OCI-M2 (cell line): Measurements from ENCODE around the gene CDK18.

Experiments used
- DNase-seq: peaks from one replicate; lab custom pipeline; 2025; ENCODE audit not compliant: unreplicated experiment; lab: John Stamatoyannopoulos, UW

CDK18 gene

DNA sequence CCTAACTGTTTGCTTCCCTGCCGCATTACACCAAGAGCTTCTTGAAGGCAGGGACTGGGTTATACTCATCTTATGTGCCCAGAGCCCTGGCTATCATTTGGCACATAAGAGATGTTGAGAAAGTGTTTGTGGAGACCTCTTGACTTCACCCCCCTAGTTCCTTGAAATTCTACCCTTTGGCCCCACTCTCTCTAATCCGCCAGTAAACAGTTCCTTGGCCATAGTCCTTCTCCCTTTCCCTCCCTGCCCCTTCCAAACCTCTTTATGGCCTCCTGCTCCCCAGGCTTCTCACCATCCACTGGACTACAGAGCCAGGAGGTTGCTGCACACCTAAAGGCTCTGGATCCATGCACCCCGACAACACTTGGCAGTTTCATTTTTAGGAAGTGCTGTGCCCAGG, 1.5 kb upstream of the CDK18 start:
- no peak for DNase-seq

DNA sequence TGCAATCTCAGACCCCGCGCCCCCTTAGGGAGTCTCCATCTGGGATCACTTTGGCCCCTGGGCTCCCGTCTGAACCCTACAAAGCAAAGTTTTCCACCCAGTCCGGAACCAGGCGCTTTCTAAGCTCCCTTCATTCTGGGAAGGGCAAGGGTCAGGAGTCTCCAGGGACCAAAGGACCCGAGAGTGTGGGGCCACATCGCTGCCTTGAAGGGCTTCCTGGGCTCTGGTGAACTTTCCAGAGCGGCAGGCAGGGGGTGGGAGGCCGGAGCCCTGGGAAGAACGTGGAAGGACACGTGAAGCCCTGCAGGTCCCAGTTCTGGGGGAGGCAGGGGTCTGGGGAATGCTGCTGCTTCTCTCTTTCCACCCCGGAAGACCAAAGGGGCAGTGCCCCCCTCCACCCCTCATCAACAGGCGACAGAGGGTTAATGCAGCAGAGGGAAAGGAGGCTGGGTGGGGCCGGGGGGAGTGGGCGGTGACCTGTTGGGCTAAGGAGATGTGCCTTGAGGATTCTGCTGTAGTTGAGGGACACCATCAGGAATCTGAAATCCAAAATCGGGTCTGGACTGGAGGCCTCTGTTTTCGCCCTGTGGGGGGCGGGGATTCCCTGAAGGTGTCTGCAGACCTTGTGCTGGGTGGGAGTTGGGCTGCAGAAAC, 734 bp downstream of the CDK18 start:
- no peak for DNase-seq

- no peak for DNase-seq
Measured at GRCh38 chr1:205505791-205506190, 1.3 kb downstream of the CDK18 start.

DNA sequence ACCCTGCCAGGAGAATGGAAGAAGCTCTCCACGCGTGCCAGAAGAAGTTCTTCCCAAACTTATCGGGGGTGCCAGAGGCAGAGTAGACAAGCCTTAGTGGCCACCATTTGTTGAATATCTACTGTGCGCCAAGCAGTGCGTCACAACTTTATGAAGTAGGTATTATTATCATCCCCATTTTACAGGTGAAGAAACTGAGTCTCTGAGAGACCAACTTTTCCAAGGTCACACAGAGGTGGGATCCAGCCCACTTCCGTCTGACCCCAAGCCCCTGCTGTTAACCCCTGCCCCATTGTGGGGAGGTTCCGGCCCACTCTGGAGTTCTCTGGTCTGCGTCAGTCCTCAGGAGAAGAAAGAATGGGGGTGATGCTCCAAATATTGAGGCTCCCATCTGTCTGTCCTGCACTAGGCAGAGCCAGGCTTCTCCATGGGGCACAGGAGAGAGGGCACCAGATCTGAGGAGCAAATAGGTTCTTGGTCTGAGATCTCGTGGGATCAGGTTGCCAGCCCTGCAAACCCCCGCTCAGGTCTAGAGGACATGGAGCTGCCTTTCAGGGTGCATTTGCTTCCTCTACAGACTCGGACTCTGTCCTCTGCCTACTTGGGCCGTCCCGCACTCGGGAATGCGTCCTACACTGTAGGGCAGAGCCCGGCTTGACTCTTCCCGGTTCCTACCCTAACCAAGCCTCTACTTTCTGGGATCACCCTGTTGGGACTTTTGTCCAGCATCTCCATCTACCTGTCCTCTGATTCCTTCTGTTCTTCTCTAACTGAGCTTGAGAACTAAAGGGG, 2.1 kb downstream of the CDK18 start:
- DNase-seq, result no peak

GRCh38 chr1:205508227-205508714, 3.8 kb downstream of the CDK18 start:
- DNase-seq, result no peak

DNA sequence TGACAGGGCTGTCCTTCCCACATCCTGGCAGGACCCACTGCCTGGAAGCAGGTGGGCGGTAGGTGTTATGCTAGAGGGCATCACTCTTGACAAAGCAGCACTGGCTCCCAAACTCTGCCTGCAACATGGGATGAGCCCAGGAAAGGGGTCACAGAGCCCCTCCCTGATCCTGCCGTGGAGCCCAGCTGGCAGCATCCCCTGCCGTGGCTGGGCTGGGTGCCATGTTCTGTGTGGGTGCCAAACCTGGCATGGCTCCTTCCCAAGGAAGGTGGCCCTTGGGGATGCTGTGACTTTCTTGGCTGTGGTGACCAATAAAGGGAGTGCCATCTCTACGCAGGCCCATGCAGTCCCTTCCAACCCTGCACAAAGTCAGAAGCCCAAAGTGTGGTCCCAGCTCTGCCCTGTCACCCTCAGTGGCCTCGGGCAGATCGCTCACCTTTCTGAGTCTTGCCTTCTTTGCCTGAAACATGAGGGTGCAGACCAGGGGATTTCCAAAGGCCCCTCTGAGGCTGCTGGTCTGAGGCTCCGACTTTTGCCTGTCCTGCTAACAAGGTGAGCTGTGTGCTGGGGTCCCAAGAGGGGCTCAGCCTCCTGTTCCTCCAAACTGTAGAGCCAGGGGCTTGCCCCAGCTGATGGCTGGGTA, 6.0 kb downstream of the CDK18 start:
- no peak for DNase-seq

DNA sequence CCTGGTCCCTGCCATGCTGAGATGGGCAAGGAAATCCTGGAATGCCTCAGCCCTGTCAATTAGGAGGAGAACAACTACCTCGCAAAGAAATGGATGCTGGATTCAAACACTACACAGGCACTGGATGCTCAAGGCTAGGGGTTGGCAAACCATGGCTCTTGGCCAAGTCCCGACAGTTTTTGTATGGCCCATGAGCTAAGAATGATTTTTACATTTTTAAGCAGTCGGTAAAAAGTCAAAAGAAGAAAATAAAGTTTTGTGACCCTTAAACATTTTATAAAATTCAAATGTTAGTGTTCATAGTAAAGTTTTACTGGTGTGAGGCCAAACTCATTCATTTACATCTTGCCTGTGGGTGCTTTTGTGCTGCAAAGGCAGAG, 6.5 kb downstream of the CDK18 start:
- DNase-seq, result no peak

DNA sequence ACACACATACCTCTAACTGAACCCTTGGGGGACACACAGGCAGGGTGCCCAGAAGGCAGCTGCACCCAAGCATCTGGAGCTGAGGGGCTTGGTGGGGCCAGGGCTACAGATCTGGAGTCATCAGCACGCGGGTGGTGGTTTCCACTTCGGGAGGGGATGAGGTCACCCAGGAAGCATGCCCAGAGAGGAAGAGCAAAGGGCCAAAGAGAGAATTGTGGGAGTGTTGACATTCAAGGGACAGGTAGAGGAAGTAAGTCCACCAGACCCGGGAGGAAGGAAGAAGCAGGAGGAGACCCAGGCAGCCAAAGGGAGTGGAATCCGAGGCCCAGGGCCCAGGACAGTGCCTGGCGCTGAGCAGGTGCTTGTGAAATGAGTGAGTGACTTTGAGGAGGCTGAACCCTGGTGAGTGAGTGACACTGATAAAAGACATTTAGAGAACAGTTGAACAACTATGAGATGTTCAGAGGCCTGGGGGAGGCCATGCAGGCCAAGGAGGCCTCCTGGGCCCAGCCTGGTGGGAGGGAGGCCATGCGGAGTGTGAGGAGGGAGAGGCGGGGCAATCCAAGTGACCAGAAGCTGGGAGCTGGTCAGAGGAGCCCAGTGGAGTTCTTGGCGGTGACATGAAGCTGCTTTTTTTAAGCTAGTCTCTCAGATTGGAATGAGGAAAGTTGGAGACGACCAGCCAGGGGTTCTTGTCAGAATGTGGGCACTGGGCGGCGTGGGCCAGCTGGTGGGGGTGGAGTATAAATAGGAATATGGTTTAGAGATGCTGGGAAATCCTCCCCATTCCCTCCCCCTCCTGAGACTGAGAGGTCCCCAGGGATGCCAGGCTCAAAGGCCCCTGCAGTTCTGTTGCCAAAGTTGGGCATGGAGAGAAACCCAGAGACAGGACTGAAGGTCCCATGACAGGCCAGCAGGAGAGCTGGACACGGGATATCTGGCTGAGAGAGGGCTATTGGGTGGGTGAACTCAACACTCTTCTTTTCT, 7.9 kb downstream of the CDK18 start:
- DNase-seq, result no peak

GRCh38 chr1:205513774-205514173, 9.3 kb downstream of the CDK18 start:
- no peak for DNase-seq

DNA sequence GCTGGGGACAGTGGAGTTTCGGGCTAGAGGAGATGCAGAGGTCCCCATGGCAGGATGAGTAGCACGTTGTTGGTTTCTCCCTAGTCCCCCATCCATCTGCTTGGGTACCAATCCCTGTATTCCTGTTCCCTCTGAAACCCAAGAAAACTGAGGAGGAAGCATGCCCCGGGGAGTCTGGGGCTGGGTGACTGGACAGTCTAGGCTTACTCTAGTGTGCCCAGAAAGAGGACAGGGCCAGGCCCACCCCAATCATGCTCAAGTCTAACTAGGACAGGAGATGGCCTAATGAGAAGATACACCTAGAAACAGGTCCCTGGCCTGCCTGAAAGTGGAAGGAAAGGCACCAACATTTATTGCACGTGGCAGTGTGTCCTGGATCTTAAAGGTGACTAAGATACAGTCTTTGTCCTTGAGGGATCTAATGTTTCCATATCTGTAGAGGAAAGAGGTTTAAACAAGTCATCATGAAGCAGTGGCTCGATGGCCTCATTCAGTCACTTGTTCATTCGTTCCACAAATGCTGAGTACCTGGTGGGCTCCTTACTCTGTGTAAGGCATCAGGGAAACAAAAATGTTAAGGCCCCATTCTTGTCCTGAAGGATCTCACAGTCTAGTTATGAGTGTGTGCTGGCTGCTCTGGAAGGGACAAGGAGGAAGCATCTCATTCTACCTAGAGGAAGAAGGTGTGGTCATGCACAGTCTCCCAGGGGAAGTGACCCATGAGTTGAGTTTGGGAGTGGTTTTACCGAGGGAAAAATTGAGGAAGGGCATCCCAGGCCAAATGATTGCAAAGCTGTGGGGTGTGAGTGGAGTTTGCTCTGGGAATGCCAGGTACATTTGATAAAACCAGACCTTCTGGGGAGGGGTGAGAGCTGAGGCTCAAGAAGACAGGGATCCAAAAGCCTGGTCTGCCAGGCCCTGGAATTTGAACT, 10.0 kb downstream of the CDK18 start:
- DNase-seq, result no peak

GRCh38 chr1:205515781-205516253, 11.3 kb downstream of the CDK18 start:
- no peak for DNase-seq

- no peak for DNase-seq
Measured at GRCh38 chr1:205516362-205516761, 11.9 kb downstream of the CDK18 start.

- no peak for DNase-seq
Measured at GRCh38 chr1:205517288-205517687, 12.8 kb downstream of the CDK18 start.

DNA sequence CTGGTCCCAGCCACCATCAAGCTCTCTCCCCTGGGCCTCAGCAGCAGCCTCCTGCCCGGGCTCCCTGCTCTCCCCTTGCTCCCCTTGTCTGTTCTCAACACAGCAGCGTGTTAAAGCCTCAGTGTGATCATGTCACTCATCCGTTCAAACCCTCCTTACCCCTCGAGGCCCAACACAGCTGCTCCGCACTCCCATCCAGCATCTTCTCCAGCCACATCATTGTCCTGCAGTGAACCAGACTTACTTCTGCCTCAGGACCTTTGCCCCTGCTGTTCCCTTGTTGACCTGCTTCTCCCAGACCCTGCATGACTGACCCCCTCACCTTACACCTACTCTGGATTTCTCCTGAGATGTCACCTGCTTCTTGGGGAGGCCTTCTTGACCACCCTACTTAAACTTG, 13.3 kb downstream of the CDK18 start:
- no peak for DNase-seq

GRCh38 chr1:205518661-205519540, 14.4 kb downstream of the CDK18 start:
- DNase-seq, result no peak

- no peak for DNase-seq
Measured at GRCh38 chr1:205519541-205520131, 15.2 kb downstream of the CDK18 start.

- no peak for DNase-seq
Measured at GRCh38 chr1:205520709-205521108, 16.2 kb downstream of the CDK18 start.

DNA sequence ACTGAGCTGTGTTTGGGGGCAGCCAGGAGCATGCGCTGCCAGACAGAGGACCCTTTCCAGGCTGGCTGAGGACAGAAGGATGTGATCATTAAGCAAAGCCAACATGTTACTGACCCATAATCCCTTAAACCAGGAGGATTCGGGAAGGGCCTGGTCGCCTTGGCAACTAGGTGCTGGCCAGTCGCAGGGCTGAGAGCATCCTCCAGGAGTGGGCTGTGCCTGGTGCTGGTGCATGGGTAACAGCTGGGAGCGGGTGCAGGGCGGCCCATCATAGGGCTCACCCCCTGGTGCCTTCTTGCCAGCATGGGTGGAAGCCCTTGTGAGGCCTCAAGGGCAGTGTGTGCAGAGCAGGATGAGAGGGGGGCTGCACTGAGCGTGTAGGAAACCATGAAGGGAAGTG, 17.2 kb downstream of the CDK18 start:
- no peak for DNase-seq
